M059J (cell line): ENCODE results near the gene HSF4. TPM values are rescaled to one million over a fixed set of nuclear protein-coding genes. Genes with fewer than 3 reads are reported as not detected.

Experiments
- DNase-seq: peaks from one replicate; pipeline ENCODE4 v3.0.0-alpha.2; 2012; ENCODE audit warnings: low read depth
- total RNA-seq: library from RNA; depleted of rRNA; stranded (reverse); fragments of >200 nt; shearing (Covaris generic); gene quantifications from 2 replicates; pipeline ENCODE4 v1.2.3, GENCODE V29; 2014

Gene HSF4
- total RNA-seq, 1 experiment from 2014 or later = 4.1 TPM

DNA sequence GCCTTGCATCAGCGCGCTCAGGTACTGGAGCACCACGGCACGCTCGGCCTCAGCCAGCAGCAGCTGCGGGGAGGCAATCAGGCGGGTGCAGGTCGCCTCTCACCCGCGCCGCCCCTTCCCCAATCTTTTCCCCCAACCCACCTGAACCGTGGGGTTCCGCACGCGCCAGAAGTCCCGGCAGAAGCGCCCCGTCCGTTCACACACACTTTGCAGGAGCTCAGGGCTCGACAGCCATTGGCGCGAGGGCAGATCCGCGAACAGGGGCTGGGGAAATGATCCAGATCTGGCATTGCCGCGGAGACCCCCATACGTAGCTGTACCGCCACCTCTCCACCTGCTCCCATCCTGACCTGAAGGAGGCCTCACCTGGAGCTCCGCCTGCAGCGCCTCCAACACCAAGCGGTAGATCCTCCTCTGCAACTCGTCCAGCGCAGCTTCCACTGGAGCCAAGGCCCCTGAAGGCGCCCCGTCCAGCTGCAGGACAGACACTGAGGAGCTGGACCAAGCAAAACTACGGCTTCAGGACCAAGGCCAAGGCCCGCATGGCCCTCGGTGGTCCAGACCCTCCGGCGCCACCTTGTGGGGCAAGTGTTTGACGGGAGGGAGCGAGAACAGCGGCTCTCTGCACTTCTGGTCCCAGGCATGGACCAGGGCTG, 20.6 kb downstream of the HSF4 start:
- DNase-seq = peak; percentile 92

DNA sequence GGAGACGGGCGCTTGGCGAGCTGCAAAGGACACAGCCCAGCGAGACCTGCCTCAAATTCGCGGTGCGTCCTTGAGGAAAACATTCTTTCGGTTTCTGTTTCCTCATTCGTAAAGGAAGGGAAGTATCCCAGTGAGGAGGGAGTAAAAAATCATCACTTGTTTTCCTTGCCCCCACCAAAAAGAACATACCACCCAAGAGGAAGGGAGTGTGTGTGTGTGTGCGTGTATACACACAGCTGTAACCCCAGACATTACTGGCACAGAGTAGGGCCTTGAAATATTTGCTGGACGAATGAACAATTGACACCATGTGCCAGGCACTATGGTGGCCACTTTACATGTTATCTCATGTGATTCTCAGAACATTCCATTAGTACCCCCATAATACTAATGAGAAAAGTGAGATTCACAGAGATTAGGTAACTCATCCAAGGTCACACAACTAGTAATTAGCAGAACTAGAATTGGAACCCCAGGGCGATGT, 21.1 kb downstream of the HSF4 start:
- DNase-seq = no peak

DNA sequence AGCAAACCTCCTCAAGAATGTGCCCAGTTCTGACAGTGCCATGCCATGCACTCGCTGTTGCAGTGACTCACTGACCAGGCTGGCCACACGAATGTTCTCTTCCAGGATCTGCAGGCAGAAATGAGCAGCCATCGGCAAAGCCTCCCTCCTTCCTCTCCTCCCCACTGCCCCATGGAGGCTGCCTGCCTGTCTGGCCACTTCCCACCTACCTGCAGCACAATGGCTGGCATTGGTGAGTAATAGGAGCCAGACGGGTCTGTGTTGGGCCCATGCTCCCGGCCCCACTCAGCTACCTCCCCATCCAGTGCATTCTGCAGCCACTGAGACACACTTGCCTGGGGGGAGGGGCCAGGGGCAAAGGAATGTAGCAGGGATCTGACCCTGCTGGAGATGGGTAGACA, 22.0 kb downstream of the HSF4 start:
- DNase-seq = peak; percentile 91

DNA sequence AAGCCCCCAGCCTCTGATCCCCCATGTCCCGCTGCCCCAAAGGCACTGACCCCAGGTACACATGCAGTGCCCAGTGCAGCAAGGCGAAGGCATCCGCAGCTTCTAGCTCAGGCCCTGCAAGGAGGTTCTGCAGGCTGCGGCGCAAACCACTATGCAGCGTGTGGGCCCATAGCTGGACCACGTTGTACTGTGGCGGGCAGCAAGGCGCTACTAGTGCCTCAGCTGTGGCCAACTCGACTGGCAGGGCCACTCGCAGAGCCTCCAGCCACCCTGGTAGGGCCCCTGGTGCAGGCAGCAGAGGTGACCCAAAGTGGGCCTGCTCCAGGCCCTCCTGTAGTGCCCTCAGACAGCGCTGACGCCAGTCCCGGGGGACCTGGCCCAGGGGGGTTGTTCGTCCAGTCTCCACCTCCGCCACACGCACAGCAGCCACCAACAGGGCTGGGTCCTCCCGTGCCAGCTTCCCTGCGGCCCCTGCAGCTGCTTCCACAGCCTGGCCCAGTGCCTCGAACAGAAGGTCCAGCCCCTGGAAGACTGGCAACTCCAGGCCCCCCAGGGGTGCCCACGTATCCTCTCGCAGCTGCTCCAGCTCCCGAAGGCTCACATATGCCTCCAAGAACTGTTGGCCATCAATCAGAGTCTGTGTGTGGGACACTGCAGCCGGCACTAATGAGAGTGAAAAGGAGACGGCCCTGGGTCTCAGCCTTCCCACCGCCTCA, 22.8 kb downstream of the HSF4 start:
- DNase-seq = no peak

GRCh38 chr16:67188323-67188722, 23.8 kb downstream of the HSF4 start:
- no peak for DNase-seq

GRCh38 chr16:67188798-67189197, 24.3 kb downstream of the HSF4 start:
- no peak for DNase-seq

GRCh38 chr16:67190041-67190440, 25.5 kb downstream of the HSF4 start, which contains the start of gene EXOC3L1:
EXOC3L1 (minus strand) TSS chr16:67190136; CDS start chr16:67189676, 460 bp downstream.
- DNase-seq = no peak

GRCh38 chr16:67190448-67191399, 26.2 kb downstream of the HSF4 start:
- peak; percentile 58 for DNase-seq

- DNase-seq = no peak
Observed at GRCh38 chr16:67191411-67191994, 27.0 kb downstream of the HSF4 start.

DNA sequence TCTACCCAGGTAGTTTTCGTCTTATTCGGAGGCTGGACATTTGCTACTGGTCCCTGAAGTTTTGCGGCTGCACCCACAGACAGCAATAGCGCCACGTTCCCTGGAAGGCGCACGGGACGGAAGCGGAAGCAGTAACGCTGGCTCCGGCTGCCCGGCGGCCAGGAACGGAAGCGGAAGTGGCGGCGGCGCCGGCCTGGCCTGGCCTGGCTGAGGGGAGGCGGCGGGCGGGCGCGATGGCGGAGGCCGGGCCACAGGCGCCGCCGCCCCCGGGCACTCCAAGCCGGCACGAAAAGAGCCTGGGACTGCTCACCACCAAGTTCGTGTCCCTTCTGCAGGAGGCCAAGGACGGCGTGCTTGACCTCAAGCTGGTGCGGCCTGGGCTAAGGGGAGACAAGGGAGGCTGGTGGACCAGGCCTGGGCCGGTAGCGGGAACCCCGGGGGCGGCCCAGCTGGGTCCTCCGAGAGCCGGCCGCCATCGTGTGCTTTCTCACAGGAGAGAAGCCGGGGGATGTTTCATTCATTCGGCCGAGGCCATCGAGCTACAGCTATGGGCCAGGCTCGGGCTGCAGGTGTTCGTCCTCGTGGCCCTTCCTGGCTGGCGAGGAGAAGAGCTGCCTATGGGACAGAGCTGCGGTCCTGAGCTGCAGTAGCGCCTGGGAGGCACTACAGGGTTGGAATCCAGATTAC, 27.6 kb downstream of the HSF4 start, which contains the start of gene E2F4:
Gene E2F4, plus strand, starts transcription at position 161 of the 687 bp plus-strand sequence. Its CDS starts 73 bp downstream, at position 234.
- DNase-seq = peak; percentile 87

DNA sequence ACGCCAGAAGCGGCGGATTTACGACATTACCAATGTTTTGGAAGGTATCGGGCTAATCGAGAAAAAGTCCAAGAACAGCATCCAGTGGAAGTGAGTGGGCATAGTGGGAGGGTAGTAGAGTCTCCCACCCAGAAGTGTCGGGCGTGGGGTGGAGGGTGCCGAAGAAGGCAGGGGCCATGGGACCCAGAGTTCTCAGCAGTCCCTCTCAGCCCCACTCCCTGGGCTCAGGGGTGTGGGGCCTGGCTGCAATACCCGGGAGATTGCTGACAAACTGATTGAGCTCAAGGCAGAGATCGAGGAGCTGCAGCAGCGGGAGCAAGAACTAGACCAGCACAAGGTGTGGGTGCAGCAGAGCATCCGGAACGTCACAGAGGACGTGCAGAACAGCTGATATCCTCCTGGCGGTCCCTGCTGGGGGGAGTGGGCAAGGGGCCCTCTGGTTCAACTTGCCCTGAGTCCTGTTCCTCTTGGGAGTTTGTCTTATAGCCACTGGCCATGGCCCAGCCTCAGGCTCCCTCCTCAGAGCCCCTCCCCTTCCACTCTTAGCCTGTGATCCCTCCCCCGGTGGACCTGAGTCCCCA, 28.3 kb downstream of the HSF4 start:
- no peak for DNase-seq

GRCh38 chr16:67193536-67193935, 29.0 kb downstream of the HSF4 start:
- no peak for DNase-seq

- no peak for DNase-seq
Observed at GRCh38 chr16:67194260-67194659, 29.7 kb downstream of the HSF4 start.

DNA sequence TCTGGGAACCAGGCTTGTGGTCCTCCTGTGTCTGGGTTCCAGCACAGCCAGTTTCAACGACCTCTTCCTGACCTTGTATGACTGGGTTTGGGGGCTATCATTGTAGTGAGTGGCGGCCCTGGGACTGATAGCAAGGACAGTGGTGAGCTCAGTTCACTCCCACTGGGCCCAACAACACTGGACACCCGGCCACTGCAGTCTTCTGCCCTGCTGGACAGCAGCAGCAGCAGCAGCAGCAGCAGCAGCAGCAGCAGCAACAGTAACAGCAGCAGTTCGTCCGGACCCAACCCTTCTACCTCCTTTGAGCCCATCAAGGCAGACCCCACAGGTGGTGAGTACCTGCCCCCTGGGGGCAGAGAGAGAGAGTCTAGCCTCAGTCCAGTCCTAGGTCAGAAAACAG, 31.1 kb downstream of the HSF4 start:
- DNase-seq = no peak

GRCh38 chr16:67196881-67197280, 32.3 kb downstream of the HSF4 start:
- no peak for DNase-seq

- no peak for DNase-seq
Observed at GRCh38 chr16:67197704-67198103, 33.2 kb downstream of the HSF4 start.

DNA sequence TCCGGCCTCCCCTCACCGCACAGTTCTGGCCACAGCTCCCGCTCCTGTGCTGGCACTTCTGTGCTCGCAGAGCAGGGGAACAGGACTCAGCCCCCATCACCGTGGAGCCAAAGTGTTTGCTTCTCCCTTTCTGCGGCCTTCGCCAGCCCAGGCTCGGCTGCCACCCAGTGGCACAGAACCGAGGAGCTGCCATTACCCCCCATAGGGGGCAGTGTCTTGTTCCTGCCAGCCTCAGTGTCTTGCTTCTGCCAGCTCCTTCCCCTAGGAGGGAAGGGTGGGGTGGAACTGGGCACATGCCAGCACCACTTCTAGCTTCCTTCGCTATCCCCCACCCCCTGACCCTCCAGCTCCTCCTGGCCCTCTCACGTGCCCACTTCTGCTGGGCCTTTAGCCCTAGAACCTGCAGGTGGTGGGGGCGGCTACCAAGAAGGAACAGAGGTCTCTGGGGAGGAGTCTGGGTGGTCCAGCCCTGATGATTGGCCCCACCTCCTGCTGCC, 33.7 kb downstream of the HSF4 start:
- DNase-seq = peak; percentile 26

GRCh38 chr16:67199011-67199807, 34.7 kb downstream of the HSF4 start, which contains the start of gene ELMO3:
ELMO3 (plus strand) TSS chr16:67199131; CDS start chr16:67199327, 196 bp downstream.
- no peak for DNase-seq

DNA sequence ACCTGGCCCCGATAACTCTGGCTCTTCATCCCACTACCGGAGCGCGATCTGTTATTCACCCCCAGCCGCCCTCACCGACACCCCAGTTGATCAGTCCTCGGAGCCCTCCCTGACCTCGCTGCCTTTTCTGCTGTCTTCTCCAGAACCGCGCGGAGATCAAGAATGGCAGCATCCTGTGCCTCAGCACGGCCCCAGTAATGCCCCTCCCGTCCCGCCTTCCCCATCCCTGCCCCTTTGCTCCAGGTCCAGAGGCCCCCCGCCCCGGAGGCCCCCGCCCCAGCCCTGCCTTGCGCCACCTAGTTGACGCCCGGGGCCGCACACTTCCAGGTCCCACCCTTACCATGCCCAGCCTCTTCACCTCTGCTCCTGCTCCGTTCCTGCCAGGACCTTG, 35.3 kb downstream of the HSF4 start:
- DNase-seq = no peak
